ENCODE measurements around the gene DCAF17.
"Not testable (repeated sequence)": the region's sequence is repeated elsewhere in the genome, so short reads cannot be mapped to it uniquely, and the experiment has no call there.

Gene DCAF17

DNA sequence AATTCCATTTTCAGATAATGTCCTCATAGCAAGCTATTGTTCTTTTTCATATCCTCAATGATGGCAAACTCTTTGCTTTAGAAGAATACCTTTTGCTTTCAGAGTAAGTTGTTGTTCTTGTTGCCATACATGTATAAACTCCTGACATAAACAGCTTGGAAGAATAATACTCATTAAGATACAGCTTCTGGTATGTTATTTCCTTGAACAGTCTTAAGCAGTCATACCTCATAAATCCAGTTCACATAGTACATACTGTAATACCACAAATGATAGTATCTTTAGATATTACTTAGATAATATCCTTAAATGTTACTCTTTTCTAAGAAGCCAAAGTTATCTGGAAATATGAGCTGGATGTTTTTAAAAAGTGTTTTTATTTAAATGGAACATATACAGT lies 23.4 kb upstream of the DCAF17 start:
- no peak for DNase-seq (ENCODE audit: low spot score)

DNA sequence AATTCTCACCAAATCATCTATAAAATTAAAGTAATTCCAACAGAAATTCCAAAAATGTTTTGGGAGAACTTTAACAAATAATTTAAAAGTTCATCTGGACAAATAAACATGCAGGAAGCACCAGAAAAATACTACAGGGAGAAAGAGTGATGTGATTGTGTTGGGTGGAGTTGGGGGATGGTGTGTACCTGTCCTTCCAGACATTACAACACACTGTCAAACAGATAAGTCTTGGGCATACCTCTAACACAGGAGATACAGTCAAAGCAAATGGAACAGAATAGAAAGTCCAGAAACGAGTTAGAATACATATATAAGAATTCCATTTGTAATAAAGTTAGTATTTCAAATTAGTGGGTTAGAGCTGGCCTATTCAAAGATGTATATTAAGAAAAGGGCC lies 22.8 kb upstream of the DCAF17 start:
- DNase-seq (ENCODE audit: low spot score) = no peak

DNA sequence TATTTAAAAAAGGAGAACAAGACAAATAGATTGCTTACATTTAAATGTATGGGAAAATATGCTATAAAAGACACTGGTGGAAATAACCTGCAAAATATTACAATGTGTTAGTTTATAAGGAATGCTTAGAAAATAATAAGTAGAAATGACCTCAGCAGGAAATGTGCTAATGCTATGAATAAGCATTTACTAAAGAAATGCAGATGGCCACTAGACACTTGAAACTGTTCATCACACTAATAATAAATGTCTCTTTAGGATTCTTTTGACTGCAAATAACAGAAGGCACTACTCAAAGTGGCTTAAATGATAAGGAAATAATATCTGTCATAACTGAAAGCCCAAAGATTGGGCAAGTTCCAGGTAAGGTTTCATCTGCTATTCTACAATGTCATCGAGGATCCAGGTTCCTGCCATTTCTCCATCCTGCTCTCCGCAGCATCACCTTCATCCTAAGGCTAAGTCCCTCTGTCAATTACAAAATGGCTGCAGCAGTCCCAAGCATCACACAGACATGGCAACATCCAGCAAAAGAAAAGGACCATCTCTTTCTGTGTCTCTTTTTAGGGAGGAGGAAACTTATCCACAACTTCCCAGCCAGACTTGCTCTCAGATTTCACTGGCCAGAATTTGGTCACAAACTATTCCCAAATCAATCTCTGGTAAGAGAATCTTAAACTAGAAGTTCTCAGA lies 22.1 kb upstream of the DCAF17 start:
- no peak for DNase-seq (ENCODE audit: low spot score)

DNA sequence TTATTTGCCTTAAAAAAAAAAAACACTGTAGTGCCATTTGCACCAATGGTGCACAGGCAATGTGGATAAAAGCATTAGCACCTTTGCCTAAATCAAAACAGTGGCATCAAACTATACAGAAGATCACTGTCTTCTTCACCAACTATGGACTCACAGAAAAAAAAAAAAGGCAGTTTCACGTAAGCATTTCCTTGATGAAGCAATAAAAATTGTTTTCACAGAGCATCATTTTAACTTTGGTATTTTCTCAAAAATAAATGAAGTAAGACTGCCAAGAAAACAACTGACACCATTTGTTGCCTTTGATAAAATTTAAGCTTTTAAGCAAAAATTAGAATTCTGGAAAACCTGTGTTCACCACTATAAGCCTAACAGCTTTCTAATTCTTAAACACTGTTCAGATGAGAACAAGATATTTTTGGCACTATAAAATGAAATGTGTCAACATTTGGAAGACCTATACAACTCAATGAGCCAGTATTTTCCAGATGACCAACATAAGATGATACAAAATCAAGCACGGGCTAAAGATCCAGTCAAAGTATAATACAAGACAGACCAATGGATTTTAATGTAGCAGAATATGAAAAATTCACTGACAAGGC lies 21.4 kb upstream of the DCAF17 start:
- DNase-seq (ENCODE audit: low spot score) = no peak

DNA sequence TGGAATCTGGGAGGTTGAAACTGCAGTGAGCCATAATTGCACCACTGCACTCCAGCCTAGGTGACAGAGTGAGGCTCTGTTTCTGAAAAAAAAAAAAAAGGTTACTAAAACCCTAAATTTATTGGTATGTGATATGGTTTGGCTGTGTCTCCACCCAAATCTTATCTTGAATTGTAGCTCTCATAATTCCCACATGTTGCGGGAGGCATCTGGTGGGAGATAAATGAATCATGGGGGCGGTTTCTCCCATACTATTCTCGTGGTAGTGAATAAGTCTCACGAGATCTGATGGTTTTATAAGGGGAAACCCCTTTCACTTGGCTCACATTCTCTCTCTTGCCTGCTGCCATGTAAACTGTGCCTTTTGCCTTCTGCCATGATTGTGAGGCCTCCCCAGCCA lies 19.4 kb upstream of the DCAF17 start:
- peak; percentile 22 for DNase-seq (ENCODE audit: low spot score)

DNA sequence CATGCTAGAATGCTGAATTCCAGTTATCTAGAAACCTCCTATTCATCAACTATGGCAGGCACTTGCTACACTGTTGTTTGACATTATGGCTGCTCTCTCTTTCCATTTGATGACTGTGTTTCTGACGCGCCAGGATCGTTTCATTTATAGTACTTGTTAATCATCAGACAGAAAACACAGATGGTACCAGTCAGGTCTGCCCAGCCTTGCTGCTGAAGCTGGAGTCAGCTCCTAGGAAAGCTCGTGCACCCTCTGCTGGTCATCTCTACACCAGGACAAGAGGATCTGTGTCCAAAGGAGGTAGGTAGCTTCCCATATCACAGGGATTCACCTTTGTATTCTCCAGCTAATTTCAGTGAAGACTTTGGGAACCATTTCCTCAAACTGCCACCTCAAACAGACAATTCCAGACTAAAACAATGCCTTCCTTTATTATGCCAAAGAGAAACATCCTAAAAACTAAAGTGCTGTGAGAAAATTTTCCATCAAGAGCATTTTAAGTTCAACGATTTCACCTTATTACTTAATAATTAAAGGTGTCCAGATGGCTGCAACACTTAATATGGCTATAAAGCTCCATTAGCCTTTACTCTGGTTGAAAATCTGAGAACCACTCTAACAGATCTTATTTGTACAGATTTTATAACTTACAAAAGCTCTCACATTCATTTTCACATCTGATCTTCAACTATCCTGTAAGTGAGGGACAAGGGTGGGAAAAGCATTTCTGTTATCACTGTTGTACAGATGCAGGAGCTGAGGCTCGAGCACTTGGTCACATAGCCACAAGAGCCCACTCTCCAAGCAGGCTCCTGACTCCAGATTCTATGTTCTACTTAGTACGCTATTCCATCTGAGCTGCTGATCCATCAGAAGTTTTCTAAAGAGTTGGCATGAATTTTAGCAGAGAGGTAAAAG lies 17.8 kb upstream of the DCAF17 start:
- peak; percentile 73 for DNase-seq (ENCODE audit: low spot score)

DNA sequence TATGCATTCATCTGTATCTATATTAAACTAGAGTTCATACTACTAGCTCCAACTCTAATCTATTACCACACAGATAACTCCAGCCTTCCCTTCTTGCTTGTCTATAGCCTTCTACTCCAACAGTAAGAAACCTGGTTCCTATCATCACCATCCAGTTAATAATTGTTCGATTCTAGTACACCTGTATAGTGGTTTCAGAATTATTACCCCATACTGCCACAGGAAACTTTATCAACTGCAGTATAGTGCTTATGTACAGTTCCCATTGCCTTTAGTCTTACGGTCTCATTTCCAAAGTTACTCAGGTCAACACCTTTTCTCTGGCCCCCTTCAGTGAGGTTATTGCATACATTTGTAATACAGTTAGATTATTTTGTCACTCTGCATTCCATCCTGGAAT lies 14.7 kb upstream of the DCAF17 start:
- DNase-seq (ENCODE audit: low spot score) = no peak

DNA sequence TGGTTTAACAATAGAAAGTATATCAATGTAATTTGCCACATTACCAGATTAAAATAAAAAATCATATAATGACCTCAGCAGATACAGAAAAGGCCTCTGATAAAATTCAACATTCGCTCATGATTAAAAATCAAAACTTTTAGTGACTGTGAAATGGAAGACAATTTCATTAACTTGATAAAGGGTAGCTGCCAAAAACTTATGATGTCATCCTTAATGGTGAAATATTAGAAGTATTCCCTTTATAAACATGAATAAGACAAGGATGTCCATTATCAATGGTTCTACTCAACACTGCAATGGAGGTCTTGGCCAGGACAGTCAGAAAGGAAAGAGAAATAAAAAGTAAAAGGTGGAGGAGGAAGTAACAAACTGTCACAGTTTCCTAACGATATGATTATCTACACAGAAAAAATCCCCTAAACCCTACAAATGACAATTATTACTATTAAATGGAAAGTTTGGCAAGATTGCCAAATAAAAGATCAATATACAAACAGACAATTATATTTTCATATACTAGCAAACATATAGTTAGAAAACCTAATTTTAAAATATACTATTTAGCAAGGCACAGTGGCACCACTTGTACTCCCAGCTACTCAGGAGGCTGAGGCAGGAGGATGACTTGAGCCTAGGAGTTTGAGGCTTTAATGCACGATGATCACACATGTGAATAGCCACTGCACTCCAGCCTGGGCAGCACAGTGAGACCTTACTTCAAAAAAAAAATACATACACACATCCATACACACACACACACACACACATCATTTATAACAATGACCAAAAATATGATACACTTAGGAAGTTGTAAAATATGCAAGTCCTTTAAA lies 13.1 kb upstream of the DCAF17 start:
- no peak for DNase-seq (ENCODE audit: low spot score)

DNA sequence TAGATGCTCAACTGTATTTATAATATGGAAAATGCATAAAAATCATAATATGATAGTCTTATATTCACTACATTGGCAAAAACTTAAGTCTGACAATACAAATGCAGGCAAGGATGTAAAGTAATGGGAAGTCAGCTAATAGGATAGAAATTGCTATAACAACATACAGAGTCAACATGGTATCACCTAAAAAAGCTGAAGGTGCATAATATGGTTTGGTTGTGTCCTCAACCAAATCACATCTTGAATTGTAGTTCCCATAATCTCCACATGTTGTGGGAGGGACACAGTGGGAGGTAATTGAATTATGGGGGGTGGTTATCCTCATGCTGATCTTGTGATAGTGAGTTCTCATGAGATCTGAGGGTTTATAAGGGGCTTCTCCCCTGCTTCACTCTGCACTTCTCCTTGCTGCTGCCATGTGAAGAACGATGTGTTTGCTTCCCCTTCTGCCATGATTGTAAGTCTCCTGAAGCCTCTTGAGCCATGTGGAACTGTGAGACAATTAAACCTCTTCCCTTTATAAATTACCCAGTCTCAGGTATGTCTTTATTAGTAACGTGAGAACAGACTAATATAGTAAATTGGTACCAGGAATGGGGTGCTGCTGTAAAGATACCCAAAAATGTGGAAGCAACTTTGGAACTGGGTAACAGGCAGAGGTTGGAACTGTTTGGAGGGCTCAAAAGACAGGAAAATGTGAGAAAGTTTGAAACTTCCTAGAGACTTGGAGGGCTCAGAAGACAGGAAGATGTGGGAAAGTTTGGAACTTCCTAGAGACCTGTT lies 11.1 kb upstream of the DCAF17 start:
- not testable (repeated sequence) for DNase-seq (ENCODE audit: low spot score)

DNA sequence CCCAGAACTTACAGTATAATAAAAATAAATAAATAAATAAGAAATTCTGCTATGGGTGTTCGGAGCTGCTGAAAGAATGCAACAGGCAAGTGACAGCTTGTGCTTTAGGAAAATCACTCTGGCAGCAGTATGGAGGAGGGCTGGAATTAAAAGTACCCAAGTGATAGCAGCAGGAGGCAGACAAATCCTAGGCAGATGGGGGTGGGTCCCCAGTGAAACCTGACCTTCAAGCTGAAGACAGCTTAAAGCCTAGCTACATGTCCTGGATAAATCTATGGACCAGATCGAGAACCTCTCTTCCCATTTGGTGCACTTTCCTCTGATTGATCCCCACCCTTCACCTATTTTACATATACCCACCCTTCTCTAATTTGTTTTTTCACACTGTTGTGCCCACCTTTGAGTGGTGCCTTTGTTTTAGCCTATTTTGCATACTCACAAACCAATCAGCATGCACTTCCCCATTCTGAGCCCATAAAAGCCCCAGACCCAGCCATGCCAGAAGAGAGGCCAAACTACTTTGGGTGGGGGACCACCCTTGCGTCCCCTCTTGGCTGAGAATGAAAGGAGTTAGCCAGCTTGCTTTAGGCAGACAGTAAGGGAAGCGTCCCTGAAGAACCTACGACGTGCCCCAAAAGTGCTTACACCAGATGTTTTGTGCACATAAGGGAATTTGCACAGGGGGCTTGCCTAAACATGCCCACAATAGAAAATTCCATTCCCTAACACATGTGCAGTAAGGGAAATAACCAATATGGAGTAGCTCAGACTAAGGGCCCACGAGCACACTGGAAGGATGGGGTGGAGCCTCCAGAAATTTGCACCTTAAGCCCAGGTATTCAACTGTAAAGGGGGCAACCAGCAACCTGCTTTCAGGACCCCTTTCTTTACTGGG lies 3.3 kb upstream of the DCAF17 start:
- DNase-seq (ENCODE audit: low spot score) = no peak

DNA sequence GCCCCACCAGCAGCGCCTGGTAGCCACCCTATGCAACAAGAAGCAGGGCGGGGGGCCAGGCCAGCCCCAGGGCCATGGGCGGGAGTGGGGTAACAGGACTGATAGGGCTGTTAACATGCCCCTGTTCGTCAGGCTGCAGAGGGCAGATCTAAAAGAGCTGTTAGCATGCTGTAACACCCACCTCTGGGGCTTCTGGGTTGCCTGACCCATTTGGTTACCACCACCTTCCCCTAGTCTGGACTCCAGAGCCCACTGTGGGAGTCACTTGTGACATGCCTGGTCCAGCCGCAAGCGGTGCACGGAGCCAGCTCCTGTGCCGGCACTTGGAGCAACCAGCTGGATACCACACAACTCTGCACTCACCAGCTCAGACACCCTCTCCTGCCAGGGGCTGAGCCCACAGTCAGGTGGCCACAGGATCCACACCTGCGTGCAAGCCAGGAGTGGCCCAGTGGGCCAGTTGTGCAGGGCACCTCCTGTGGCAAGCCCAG lies 2.3 kb upstream of the DCAF17 start:
- no peak for DNase-seq (ENCODE audit: low spot score)

DNA sequence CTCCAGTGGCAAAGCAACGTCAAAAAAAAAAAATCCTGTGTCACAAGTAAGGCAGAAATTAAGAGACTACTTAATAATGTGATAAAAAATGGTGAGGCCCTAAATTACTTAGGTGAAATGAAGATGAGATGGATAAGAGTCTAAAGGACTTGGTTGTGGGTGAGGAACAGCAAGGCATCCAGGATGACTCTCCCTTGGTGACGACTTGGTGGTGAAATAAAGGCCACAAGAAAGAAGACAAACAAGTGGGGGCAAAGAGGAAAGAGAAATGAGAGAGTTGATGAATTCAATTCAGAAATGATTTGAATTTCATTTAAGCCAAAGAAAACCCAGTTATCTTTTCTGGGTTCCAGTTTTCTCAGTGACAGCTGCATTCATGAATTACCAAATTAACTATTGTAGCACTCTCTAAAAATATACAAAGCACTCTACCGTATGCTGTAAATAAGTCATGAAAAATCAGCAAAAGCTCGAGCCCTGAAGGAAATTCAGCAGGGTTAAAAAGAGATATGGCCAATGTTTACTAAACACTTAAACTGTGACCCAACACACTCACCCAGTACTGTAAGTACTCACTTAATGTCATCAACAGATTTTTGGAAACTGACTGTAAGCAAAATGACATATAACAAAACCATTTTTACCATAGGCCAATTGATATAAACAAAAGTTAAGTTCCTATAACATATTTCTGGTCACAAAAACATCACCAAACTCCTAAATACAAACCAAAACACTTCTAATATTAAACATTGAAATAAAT lies 1.6 kb upstream of the DCAF17 start:
- no peak for DNase-seq (ENCODE audit: low spot score)

DNA sequence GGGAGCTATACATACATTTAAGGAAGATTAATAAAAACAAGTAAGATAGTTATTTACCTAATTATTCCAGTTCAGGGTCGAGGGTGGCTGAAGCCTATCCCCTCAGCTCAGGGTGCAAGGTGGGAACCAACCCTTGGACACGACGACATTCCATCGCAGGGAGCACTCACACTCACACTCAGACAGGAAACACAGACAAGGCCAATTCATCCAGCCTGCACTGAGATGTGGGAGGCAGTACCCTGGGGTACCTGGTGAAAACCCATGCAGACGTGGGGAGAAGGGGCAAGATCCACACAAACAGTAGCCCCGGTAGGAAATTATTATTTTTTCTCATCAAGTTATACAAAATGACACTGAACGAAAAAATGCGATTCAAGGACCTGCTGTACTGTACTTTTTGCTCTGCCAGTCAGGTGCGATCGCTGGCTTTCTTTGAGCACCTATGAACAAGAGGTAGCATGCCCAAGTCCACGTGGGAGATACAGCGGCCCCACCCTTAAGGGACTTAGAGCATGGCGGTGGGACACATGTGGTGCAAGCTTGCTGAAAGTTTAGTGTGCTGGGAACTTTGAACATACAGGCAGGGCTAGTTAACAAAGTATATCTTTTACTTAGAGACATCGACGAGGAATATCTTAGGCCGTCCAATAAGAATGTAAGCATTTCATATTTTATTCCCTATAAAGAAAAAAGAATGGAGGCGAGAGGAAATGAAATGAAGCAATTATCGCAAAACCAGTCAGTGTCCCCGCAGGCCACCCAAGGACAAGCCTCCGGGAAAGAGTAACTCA lies 860 bp upstream of the DCAF17 start:
- peak; percentile 42 for DNase-seq (ENCODE audit: low spot score)

DNA sequence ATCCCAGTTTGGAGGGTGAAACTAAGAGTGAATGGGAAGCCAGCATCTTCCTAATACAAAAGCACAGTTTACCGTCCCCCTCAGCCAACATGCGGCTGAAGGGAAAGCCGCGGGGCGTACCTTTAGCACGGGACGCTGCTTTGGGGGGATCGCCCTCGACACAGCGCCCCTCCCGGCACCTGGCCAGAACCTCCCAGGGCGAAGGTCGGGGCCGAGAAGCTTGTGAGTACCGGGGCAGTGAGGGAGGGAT lies 338 bp upstream of the DCAF17 start, which contains the start of gene METTL8:
METTL8 (minus strand) TSS at position 228 of the 250 bp plus-strand sequence. CDS start 41,805 bp downstream, outside the sequence.
- no peak for DNase-seq (ENCODE audit: low spot score)

DNA sequence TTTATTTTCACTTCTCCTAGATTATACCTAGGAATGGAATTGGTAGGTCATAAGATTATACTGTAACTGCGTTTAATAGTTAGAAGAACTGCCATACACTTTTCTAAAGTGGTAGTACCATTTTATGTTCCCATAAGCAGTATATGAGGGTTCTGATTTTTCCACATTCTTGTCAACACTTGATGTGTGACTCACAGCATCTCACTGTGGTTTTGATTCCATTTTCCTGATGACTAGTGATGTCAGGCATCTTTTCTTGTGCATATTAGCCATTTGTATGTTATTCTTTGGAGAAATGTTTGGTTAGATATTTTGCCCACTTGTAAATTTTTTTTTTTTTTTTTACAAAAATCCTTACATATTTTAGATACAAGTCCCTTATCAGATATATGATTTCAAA lies 2.3 kb downstream of the DCAF17 start:
- no peak for DNase-seq (ENCODE audit: low spot score)

DNA sequence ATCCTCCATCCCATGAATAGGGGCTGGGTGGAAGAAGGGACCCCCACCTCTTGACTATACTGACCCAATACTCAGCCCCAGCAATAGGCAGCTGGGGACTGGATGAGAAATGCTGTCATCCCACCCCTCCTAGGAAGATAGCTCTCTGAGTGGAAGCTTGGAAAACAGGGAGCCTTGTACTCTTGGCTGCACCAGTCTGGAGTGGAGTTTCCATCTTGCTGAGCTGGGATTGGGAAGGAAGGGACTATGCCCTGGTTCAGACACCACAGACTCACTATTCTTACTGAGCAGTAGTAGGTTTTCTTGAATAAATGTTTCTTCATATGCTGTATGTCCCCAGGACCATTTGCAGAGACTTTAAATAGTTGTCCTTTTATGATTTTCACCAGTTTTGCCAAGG lies 7.4 kb downstream of the DCAF17 start:
- DNase-seq (ENCODE audit: low spot score) = no peak

DNA sequence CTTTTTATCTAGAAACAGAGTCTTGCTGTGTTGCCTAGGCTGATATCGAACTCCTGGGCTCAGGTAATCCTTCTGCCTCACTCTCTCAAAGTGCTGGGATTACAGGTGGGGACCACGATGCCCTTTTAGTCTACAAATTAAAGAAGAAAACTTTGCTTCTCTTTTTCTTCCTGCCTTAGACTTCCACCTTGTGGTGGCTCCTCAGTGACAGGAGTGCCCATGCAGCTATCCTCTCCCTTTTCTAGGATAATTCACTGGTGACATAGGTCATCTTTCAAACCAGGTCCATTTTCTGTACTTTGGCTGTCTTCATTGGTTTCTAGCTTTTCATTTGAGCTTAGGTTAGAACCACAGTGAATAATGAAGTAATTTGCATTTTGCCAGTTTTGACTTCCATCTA lies 13.6 kb downstream of the DCAF17 start:
- no peak for DNase-seq (ENCODE audit: low spot score)

DNA sequence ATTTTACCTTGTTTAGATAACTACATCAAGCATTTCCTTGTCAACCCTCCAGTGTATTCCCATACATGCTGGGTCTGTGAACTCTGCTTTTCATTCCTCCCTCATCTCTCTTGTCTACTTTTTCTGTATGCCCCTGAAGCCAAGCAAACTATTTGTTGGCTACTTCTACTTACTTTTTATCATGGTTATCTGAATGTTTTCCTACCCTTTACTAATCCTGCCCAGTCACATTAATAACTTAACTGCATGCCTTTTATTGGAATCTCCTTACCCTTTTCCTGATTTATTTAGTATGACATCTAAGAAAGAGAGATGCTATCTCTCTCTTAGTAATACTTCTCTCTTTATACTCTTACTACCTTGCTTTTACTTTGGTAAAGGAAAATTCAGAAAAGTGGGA lies 17.0 kb downstream of the DCAF17 start:
- DNase-seq (ENCODE audit: low spot score) = no peak

DNA sequence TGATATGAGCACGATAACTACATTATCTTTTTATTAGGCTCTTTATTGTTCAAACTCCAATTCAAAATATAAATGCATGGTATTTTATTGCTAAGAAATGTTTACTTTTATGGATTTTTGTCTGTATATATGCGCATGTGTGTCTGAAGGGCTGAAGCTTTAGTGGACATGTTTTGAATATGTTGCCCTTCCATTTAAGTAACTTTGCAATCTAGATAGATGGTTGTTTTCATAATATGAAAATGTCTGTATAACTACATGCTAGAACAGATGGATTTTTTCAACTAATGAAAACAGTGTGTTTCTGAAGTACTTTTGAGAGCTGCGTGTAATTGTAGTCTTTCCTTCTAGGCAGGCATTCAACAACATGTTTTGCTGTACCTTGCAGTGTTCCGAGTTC lies 18.7 kb downstream of the DCAF17 start:
- no peak for DNase-seq (ENCODE audit: low spot score)
